RWPE1 (cell line): ENCODE data around the gene CARMIL1.

Source experiments
- CTCF ChIA-PET: fragments of 350-600 bp; sonication (Branson Sonifier 250); formaldehyde crosslinking; extraction: SDS; loops from one replicate; lab custom pipeline; 2021; lab: Yijun Ruan, JAX
- POLR2A ChIA-PET: fragments of 400-600 bp; formaldehyde crosslinking; extraction: SDS; loops from one replicate; lab custom pipeline; 2020; ENCODE audit warnings: antibody characterized with exemption; ENCODE audit not compliant: low non-redundant PET; lab: Yijun Ruan, JAX
- DNase-seq: peaks from one replicate; pipeline ENCODE4 v3.0.0; 2012; ENCODE audit warnings: low spot score
- H3K27ac ChIP-seq: fragments of 450-650 bp; 2 replicates; pipeline ENCODE4 v1.5.1; 2017
- TF ChIP-seq, protein P1 (sequence below): fragments of 450-650 bp; conservative IDR thresholded peaks from 2 replicates; pipeline ENCODE4 v1.5.1; 2017; ENCODE audit warnings: low read depth, mild to moderate bottlenecking

Gene CARMIL1

DNA sequence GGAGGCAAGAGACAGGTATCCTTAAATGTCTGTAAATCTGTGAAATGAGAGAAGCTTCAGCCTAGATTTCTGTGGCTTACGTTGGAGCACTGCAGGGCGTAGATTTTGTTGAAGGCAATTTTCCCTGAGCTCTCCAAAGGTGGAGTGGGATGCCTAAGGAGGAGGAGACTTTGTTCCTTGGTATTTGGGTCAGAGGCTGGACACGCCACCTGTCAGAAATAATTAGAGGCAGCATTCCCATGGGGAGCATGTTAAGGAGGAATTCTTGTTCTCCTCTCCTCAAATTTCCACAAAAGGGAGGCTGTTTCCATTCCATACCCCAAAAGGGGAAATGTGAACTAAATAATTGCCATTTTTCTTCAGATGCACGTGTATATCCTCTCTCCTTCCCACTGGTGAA lies 361.7 kb downstream of the CARMIL1 start:
- no peak overlapping the region for H3K27ac ChIP-seq
- no peak for DNase-seq
- POLR2A ChIA-PET, result no interaction called here
- TF ChIP-seq, protein P1, sequence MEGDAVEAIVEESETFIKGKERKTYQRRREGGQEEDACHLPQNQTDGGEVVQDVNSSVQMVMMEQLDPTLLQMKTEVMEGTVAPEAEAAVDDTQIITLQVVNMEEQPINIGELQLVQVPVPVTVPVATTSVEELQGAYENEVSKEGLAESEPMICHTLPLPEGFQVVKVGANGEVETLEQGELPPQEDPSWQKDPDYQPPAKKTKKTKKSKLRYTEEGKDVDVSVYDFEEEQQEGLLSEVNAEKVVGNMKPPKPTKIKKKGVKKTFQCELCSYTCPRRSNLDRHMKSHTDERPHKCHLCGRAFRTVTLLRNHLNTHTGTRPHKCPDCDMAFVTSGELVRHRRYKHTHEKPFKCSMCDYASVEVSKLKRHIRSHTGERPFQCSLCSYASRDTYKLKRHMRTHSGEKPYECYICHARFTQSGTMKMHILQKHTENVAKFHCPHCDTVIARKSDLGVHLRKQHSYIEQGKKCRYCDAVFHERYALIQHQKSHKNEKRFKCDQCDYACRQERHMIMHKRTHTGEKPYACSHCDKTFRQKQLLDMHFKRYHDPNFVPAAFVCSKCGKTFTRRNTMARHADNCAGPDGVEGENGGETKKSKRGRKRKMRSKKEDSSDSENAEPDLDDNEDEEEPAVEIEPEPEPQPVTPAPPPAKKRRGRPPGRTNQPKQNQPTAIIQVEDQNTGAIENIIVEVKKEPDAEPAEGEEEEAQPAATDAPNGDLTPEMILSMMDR, result no peak
- CTCF ChIA-PET, result no interaction called here

DNA sequence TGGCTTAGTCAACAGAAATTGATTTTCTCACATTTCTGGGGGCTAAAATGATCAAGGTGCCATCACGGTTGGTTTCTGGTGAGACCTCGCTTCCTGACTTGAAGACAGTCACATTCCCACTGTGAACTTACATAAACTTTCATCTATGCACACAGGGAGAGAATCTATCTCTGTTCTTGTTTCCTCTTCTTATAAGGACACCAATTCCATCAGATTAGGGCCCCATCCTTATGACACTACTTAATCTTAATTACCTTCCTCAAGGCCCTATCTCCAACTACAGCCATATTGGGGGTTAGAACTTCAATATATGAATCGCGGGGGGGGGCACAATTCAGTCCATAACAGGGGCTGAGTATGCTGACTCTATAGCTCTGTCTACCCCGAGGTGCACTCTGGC lies 362.2 kb downstream of the CARMIL1 start:
- no peak for DNase-seq
- TF ChIP-seq, protein P1, result no peak
- H3K27ac ChIP-seq, result no peak overlapping the region
- ChIA-PET POLR2A (no interaction called here), CTCF (no interaction called here)

- no peak overlapping the region for H3K27ac ChIP-seq
- ChIA-PET POLR2A (no interaction called here), CTCF (interaction anchor here (0.5 kb wide), 1 partner anchor 22 kb away, joined by 3 read pairs; no protein-coding TSS in a partner anchor)
- no peak for DNase-seq
- TF ChIP-seq, protein P1, result no peak
Measured at GRCh38 chr6:25641940-25642666, 362.9 kb downstream of the CARMIL1 start.

DNA sequence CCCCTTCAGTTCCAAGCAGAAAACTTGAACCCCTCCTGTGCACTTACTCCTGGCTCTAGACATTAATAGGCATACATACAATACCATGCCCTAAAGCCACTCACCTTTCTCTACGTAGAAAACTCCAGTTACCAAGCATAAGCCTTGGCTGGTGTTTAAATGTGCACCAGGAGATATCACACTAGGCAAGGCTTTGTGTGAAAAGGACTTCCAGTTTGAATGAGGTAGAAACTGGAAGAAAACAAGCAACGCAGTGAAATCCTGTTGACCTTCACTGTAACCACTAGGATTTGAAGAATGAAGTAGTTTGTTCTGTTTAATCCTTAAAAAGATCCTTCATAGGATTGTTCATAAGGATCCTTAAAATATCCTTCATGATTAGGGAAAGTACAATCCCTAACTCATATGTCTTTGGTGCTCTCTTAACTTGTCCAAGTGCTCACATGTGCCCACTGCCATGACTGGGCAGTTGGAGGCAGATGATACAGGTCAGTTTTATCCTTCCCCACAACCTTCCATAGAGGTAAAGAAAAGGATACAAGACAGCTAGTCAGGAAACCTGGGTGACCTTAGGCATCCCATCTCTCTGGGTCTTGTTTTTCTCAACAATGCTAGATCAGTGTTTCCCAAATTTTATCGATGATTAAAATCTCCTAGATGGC lies 363.6 kb downstream of the CARMIL1 start:
- POLR2A ChIA-PET, result no interaction called here
- TF ChIP-seq, protein P1, result no peak
- DNase-seq, result no peak
- CTCF ChIA-PET, result no interaction called here
- H3K27ac ChIP-seq, result no peak overlapping the region

DNA sequence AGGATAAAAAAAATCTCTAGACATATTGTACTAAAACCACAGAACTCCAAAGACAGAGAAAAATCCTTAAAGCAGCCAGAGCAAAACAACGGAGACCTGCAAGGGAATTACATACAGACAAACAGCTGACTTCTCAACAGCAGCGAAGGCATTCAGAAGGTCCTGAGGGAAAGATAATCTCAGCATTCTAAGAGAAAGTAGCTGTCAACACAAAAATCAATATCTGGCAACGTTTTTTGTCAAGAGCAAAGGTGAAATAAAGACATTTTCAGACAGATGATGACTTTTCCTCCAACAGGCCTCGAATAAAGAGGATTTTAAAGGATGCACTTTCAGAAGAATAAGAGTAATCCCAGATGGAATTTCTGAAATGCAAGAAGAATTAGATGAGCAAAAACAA lies 366.7 kb downstream of the CARMIL1 start:
- ChIA-PET POLR2A (no interaction called here), CTCF (no interaction called here)
- H3K27ac ChIP-seq, result no peak overlapping the region
- no peak for DNase-seq
- TF ChIP-seq, protein P1, result no peak

DNA sequence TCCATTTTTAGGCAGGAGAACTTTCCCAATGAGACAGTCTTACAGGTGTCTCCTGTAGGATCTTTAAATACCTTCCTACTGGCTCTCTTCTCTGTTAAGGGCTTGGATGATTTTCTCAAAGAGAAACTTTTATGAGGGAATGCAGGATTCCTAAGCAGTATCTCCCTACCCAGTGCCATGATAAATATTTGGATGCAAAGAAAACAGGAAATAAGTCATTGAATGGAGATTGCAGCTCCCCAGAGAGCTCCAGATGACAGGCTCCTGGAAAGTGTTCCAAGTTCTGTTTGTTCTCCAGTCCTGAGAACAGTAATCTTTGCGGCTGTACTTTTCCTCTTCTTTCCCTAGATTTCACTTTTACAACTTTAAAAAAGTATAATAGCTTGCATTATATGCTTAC lies 370.4 kb downstream of the CARMIL1 start:
- DNase-seq, result no peak
- TF ChIP-seq, protein P1, result no peak
- CTCF ChIA-PET, result no interaction called here
- no peak overlapping the region for H3K27ac ChIP-seq
- POLR2A ChIA-PET, result no interaction called here
